ENCODE results near the gene MRLN.
"Not testable (repeated sequence)": the region's sequence is repeated elsewhere in the genome, so short reads cannot be mapped to it uniquely, and the experiment has no call there.

Gene MRLN

GRCh38 chr10:59729167-59729566 lies 24.1 kb downstream of the MRLN start:
- H3K27ac ChIP-seq (ENCODE audit: insufficient read depth, low read depth, low read length, poor library complexity, severe bottlenecking); H3K4me1 ChIP-seq (ENCODE audit: control insufficient read depth, insufficient read depth, low read length); H3K36me3 ChIP-seq (ENCODE audit: control insufficient read depth, insufficient read depth, low read length); H3K9me3 ChIP-seq (ENCODE audit: control insufficient read depth, low read length); H3K4me3 ChIP-seq (ENCODE audit: insufficient read depth, low read depth, low read length); H3K27me3 ChIP-seq (ENCODE audit: control insufficient read depth, insufficient read depth, low read length, poor library complexity, severe bottlenecking): not testable (repeated sequence)
- WGBS, 2 experiments: 93 to 94% methylated on average over 4 of the region's 4 CpGs

- H3K4me3 ChIP-seq (ENCODE audit: insufficient read depth, low read depth, low read length): no peak overlapping the region
- no peaks in the 10 kb centered on the region for H3K9me3 ChIP-seq (ENCODE audit: control insufficient read depth, low read length)
- H3K27ac ChIP-seq (ENCODE audit: insufficient read depth, low read depth, low read length, poor library complexity, severe bottlenecking): no peak overlapping the region
- no peaks in the 10 kb centered on the region for H3K4me1 ChIP-seq (ENCODE audit: control insufficient read depth, insufficient read depth, low read length)
- 98 to 100% methylated on average over 2 to 3 of the region's 3 CpGs for WGBS, 2 experiments
- no peaks in the 10 kb centered on the region for H3K27me3 ChIP-seq (ENCODE audit: control insufficient read depth, insufficient read depth, low read length, poor library complexity, severe bottlenecking)
- H3K36me3 ChIP-seq (ENCODE audit: control insufficient read depth, insufficient read depth, low read length): no peaks in the 10 kb centered on the region
Observed at GRCh38 chr10:59724098-59724938, 28.9 kb downstream of the MRLN start.

GRCh38 chr10:59720377-59720776 lies 32.9 kb downstream of the MRLN start:
- Histone ChIP-seq H3K27me3 (ENCODE audit: control insufficient read depth, insufficient read depth, low read length, poor library complexity, severe bottlenecking) (no peaks in the 10 kb centered on the region), H3K27ac (ENCODE audit: insufficient read depth, low read depth, low read length, poor library complexity, severe bottlenecking) (no peak overlapping the region), H3K4me3 (ENCODE audit: insufficient read depth, low read depth, low read length) (no peak overlapping the region), H3K36me3 (ENCODE audit: control insufficient read depth, insufficient read depth, low read length) (no peaks in the 10 kb centered on the region), H3K4me1 (ENCODE audit: control insufficient read depth, insufficient read depth, low read length) (no peaks in the 10 kb centered on the region), H3K9me3 (ENCODE audit: control insufficient read depth, low read length) (no peaks in the 10 kb centered on the region)

GRCh38 chr10:59719374-59719773 lies 33.9 kb downstream of the MRLN start:
- Histone ChIP-seq H3K27me3 (ENCODE audit: control insufficient read depth, insufficient read depth, low read length, poor library complexity, severe bottlenecking) (no peaks in the 10 kb centered on the region), H3K9me3 (ENCODE audit: control insufficient read depth, low read length) (no peaks in the 10 kb centered on the region), H3K36me3 (ENCODE audit: control insufficient read depth, insufficient read depth, low read length) (no peaks in the 10 kb centered on the region), H3K4me1 (ENCODE audit: control insufficient read depth, insufficient read depth, low read length) (no peaks in the 10 kb centered on the region), H3K4me3 (ENCODE audit: insufficient read depth, low read depth, low read length) (no peak overlapping the region), H3K27ac (ENCODE audit: insufficient read depth, low read depth, low read length, poor library complexity, severe bottlenecking) (no peak overlapping the region)
- 68 to 71% methylated on average over 2 of the region's 2 CpGs for WGBS, 2 experiments

GRCh38 chr10:59718257-59718656 lies 35.0 kb downstream of the MRLN start:
- Histone ChIP-seq H3K9me3 (ENCODE audit: control insufficient read depth, low read length) (no peaks in the 10 kb centered on the region), H3K4me3 (ENCODE audit: insufficient read depth, low read depth, low read length) (no peak overlapping the region), H3K36me3 (ENCODE audit: control insufficient read depth, insufficient read depth, low read length) (no peaks in the 10 kb centered on the region), H3K4me1 (ENCODE audit: control insufficient read depth, insufficient read depth, low read length) (no peaks in the 10 kb centered on the region), H3K27ac (ENCODE audit: insufficient read depth, low read depth, low read length, poor library complexity, severe bottlenecking) (no peak overlapping the region), H3K27me3 (ENCODE audit: control insufficient read depth, insufficient read depth, low read length, poor library complexity, severe bottlenecking) (no peaks in the 10 kb centered on the region)
- WGBS, 2 experiments: 87 to 89% methylated on average over 2 of the region's 2 CpGs

GRCh38 chr10:59713196-59713821 lies 39.9 kb downstream of the MRLN start:
- WGBS, 2 experiments: 88 to 89% methylated on average over 7 of the region's 7 CpGs
- no peaks in the 10 kb centered on the region for H3K36me3 ChIP-seq (ENCODE audit: control insufficient read depth, insufficient read depth, low read length)

GRCh38 chr10:59711871-59712494 lies 41.3 kb downstream of the MRLN start:
- H3K9me3 ChIP-seq (ENCODE audit: control insufficient read depth, low read length): no peaks in the 10 kb centered on the region
- no peak overlapping the region for H3K27ac ChIP-seq (ENCODE audit: insufficient read depth, low read depth, low read length, poor library complexity, severe bottlenecking)
- no peak overlapping the region for H3K4me3 ChIP-seq (ENCODE audit: insufficient read depth, low read depth, low read length)
- 84 to 86% methylated on average over 3 of the region's 3 CpGs for WGBS, 2 experiments
- peaks cover 6% of the 10 kb centered on the region for H3K4me1 ChIP-seq (ENCODE audit: control insufficient read depth, insufficient read depth, low read length)
- H3K27me3 ChIP-seq (ENCODE audit: control insufficient read depth, insufficient read depth, low read length, poor library complexity, severe bottlenecking): peaks cover 15% of the 10 kb centered on the region
- no peaks in the 10 kb centered on the region for H3K36me3 ChIP-seq (ENCODE audit: control insufficient read depth, insufficient read depth, low read length)

More at GRCh38 chr10:59713196-59713821, 39.9 kb downstream of the MRLN start:
- Histone ChIP-seq H3K4me3 (ENCODE audit: insufficient read depth, low read depth, low read length) (no peak overlapping the region), H3K27me3 (ENCODE audit: control insufficient read depth, insufficient read depth, low read length, poor library complexity, severe bottlenecking) (peaks cover 15% of the 10 kb centered on the region), H3K9me3 (ENCODE audit: control insufficient read depth, low read length) (no peaks in the 10 kb centered on the region), H3K4me1 (ENCODE audit: control insufficient read depth, insufficient read depth, low read length) (peaks cover 6% of the 10 kb centered on the region), H3K27ac (ENCODE audit: insufficient read depth, low read depth, low read length, poor library complexity, severe bottlenecking) (no peak overlapping the region)

GRCh38 chr10:59709395-59710125 lies 43.7 kb downstream of the MRLN start, which contains the start of gene SLC16A9:
Gene SLC16A9 (minus strand): TSS chr10:59709850. CDS start chr10:59684291, 25,559 bp downstream.
- Histone ChIP-seq H3K36me3 (ENCODE audit: control insufficient read depth, insufficient read depth, low read length) (no peaks in the 10 kb centered on the region), H3K4me1 (ENCODE audit: control insufficient read depth, insufficient read depth, low read length) (peaks cover 6% of the 10 kb centered on the region), H3K4me3 (ENCODE audit: insufficient read depth, low read depth, low read length) (peak within 1 kb of the TSS; percentile 62), H3K9me3 (ENCODE audit: control insufficient read depth, low read length) (no peaks in the 10 kb centered on the region), H3K27ac (ENCODE audit: insufficient read depth, low read depth, low read length, poor library complexity, severe bottlenecking) (peak within 1 kb of the TSS; percentile 84), H3K27me3 (ENCODE audit: control insufficient read depth, insufficient read depth, low read length, poor library complexity, severe bottlenecking) (peaks cover 15% of the 10 kb centered on the region)
- 0% methylated on average over 67 to 68 of the region's 68 CpGs for WGBS, 2 experiments

GRCh38 chr10:59708816-59709394 lies 44.4 kb downstream of the MRLN start:
- Histone ChIP-seq H3K27me3 (ENCODE audit: control insufficient read depth, insufficient read depth, low read length, poor library complexity, severe bottlenecking) (peaks cover 15% of the 10 kb centered on the region), H3K4me3 (ENCODE audit: insufficient read depth, low read depth, low read length) (peak overlapping the region; percentile 62), H3K27ac (ENCODE audit: insufficient read depth, low read depth, low read length, poor library complexity, severe bottlenecking) (no peak overlapping the region), H3K9me3 (ENCODE audit: control insufficient read depth, low read length) (no peaks in the 10 kb centered on the region), H3K4me1 (ENCODE audit: control insufficient read depth, insufficient read depth, low read length) (peaks cover 6% of the 10 kb centered on the region), H3K36me3 (ENCODE audit: control insufficient read depth, insufficient read depth, low read length) (no peaks in the 10 kb centered on the region)
- 0 to 1% methylated on average over 42 of the region's 42 CpGs for WGBS, 2 experiments
